Measurements from ENCODE around the gene ETV3. TPM values are rescaled to one million over a fixed set of nuclear protein-coding genes. Genes with fewer than 3 reads are reported as not detected.

ETV3 gene
- total RNA-seq, 1 experiment from 2014 or later: 21.2 TPM

- TF ChIP-seq SRF (IDR thresholded peaks at IDR 0.05; ENCODE audit: low read depth) (no peak), SIN3A (IDR thresholded peaks at IDR 0.05; ENCODE audit: low read depth) (no peak)
Measured at GRCh38 chr1:157177733-157178394, 39.7 kb upstream of the ETV3 start (continued).

DNA sequence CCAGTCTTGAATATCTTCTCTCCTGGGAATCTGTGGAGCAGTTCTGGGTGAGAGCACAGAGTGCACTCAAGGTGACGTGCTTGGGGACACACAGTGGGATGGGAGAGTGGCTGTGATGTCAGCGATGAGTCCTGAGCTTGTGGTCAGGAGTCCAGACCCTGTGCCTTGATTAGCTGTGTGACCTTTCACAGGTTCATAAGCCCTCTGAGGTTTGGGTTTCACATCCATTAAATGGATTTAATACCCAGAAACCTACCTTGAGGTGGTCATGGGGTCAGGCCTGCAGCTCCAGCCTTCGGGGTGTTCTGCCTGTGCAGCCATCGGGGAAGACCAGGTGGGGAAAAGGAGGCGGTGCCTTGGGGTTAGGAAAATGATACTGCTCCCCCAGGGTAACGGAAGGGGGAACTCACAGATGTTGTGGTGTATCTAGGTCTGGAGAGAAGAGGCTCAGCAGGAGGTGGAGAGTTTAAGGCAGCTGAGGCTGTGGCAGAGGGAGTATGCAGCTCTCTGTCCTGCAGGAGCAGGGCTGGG is 38.5 kb upstream of the ETV3 start:
- intact Hi-C loops (cut with micrococcal nuclease): no loop called here
- no peak overlapping the region for H3K4me3 ChIP-seq (replicated peaks in 1 of 2; ENCODE audit: low read depth in 1 of 2, low read length in 2 of 2)
- no peak overlapping the region for H3K27ac ChIP-seq (ENCODE audit: low read depth, low read length)
- BruUV-seq (replicated peaks): no TSS peak
- H3K9ac ChIP-seq (ENCODE audit: low read length): no peak overlapping the region
- no peak for ATAC-seq
- peaks cover 28% of the 10 kb centered on the region for H3K27me3 ChIP-seq (ENCODE audit: insufficient read depth, low read length)
- no peak overlapping the region for H2AFZ ChIP-seq (ENCODE audit: low read depth, low read length, poor library complexity, severe bottlenecking)
- no peaks in the 10 kb centered on the region for H3K9me3 ChIP-seq (ENCODE audit: control insufficient read depth in 1 of 2, insufficient read depth in 1 of 2, low read depth in 1 of 2, low read length in 2 of 2)
- H3K79me2 ChIP-seq (ENCODE audit: insufficient read depth, low read length): no peaks in the 10 kb centered on the region
- no peaks in the 10 kb centered on the region for H3K9me2 ChIP-seq (ENCODE audit: insufficient read depth)
- H3K36me3 ChIP-seq (ENCODE audit: control insufficient read depth in 1 of 2, insufficient read depth in 2 of 2, low read length in 2 of 2): no peaks in the 10 kb centered on the region
- H4K20me1 ChIP-seq (ENCODE audit: insufficient read depth): no peaks in the 10 kb centered on the region
- TF ChIP-seq ELF1 (IDR thresholded peaks at IDR 0.05; ENCODE audit: borderline replicate concordance, low read depth) (no peak), ZBTB33 (IDR thresholded peaks at IDR 0.05; ENCODE audit: extremely low read depth, insufficient replicate concordance, low read length) (no peak), REST (IDR thresholded peaks at IDR 0.05; ENCODE audit: low read depth) (no peak), SP1 (IDR thresholded peaks at IDR 0.05; ENCODE audit: low read depth) (no peak), SIN3A (IDR thresholded peaks at IDR 0.05; ENCODE audit: low read depth) (no peak), EZH2phosphoT487 (IDR thresholded peaks at IDR 0.05; ENCODE audit: borderline replicate concordance) (no peak)
- TF ChIP-seq, protein P1, sequence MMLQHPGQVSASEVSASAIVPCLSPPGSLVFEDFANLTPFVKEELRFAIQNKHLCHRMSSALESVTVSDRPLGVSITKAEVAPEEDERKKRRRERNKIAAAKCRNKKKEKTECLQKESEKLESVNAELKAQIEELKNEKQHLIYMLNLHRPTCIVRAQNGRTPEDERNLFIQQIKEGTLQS (IDR thresholded peaks at IDR 0.05): no peak
- POLR2A ChIA-PET: no interaction called here
- no peak overlapping the region for H3K4me2 ChIP-seq (ENCODE audit: low read length)
- CTCF ChIA-PET: no interaction called here
- no peak for DNase-seq (ENCODE audit: low read depth, low spot score)
- H3K4me1 ChIP-seq (ENCODE audit: control insufficient read depth in 1 of 2, insufficient read depth in 2 of 2, low read length in 2 of 2): peaks cover 0 to 2% of the 10 kb centered on the region in 2 experiments; a peak in 1 of 4 replicates
- RAD21 ChIA-PET (ENCODE audit: low non-redundant PET in 1 of 2, low total read pairs in 2 of 2, uncharacterized antibody in 2 of 2, unreplicated experiment in 2 of 2): no interaction called here
